ENCODE data around the gene TGM4. TPM values are rescaled to one million over a fixed set of nuclear protein-coding genes. Genes with fewer than 3 reads are reported as not detected.

TGM4 gene
- total RNA-seq, 1 donor from 2014 or later: 0.09 TPM

DNA sequence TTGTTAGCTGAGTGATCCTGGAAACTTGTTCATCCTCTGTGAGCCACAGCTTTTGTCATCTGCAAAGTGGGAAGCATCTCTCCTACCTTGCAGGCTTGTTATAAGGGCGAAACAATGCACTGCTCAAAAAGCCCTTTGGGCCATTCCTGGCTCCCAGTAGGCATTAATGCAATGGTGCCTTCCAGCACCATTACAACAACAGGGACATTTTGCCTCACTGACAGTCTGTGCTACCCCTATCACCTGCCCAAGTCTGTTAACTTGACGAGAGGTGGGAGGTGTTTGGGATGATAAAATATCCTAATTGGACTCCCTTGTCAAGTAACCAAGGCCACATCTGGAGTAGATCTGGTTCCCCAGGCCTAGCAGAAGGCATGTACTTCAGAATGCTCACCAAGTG is 57.4 kb downstream of the TGM4 start:
- H3K4me3 Mint-ChIP-seq: no peak overlapping the region
- no peaks in the 10 kb centered on the region for H3K27me3 Mint-ChIP-seq (ENCODE audit: low read depth)
- TF ChIP-seq, protein P1, sequence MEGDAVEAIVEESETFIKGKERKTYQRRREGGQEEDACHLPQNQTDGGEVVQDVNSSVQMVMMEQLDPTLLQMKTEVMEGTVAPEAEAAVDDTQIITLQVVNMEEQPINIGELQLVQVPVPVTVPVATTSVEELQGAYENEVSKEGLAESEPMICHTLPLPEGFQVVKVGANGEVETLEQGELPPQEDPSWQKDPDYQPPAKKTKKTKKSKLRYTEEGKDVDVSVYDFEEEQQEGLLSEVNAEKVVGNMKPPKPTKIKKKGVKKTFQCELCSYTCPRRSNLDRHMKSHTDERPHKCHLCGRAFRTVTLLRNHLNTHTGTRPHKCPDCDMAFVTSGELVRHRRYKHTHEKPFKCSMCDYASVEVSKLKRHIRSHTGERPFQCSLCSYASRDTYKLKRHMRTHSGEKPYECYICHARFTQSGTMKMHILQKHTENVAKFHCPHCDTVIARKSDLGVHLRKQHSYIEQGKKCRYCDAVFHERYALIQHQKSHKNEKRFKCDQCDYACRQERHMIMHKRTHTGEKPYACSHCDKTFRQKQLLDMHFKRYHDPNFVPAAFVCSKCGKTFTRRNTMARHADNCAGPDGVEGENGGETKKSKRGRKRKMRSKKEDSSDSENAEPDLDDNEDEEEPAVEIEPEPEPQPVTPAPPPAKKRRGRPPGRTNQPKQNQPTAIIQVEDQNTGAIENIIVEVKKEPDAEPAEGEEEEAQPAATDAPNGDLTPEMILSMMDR (IDR thresholded peaks at IDR 0.05; ENCODE audit: unreplicated experiment): no peak
- DNase-seq (ENCODE audit: low spot score in 2 of 2, unreplicated experiment in 2 of 2): no peak
- no peak overlapping the region for H3K27ac Mint-ChIP-seq
- H3K9me3 Mint-ChIP-seq: no peaks in the 10 kb centered on the region
- H3K36me3 Mint-ChIP-seq: peaks cover 29% of the 10 kb centered on the region
- H3K4me1 Mint-ChIP-seq: no peaks in the 10 kb centered on the region

DNA sequence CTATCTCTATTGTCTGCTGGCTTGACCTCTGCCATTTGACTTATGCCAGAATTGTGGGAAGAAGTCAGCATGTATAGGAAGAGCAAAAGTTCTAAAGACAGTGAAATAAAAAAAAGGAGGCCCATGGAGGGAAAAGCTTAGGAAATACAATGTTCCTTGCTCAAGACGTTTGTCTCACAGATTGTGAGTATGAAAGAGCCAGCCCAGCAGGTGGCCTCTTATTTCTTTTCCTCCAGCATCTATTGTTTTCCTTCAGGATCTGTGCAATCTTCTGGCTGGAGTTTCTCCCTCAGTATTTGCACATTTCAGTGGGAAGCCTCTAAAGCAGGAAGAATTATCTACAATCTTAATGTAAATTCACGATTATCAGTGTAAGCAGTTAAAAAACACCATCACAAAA is 57.9 kb downstream of the TGM4 start:
- no peaks in the 10 kb centered on the region for H3K9me3 Mint-ChIP-seq

DNA sequence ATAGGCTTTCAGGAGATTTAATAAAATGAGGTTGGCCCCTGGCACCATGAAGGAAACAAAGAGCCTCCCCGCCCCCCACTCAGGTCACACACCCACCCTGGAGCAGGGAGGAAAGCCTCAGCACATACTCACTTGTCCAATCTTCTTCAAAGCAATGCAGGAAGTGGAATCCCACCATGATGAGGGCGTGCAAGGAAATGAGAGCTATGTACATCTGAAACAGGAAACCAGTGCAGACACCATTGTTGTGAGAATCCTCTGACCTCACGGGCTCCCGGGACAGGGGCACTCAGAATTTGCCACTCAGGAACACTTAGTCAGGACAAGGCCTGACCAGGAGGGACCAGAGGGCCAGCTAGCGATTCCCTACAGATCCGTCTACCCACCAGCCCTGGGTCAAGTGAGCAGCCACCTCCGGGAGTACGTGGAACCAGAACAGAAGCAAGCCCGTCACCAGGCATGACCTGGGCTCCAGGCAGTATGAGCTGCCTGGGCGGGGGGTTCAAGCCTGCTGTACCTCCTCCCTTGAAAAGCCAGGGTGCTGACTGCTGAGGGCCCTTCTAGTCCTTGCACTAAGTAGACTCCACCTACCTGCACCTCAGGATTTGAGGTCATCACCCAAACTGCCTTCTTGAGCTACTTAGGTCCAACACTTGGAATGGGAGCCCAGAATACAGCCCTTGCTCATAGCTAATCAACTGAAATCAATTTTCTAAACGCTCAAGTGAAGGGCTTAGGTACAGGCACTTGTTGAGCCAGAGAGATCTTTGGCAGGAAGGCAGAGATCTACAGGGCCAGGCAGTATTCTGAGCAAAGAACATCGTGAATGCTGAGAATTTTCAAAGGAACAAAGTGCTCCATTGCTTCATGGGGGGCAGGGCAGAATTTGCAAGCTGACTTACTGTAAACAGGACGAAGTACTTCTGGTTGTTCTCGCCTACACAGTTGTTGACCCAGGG is 58.9 kb downstream of the TGM4 start:
- DNase-seq (ENCODE audit: low spot score in 2 of 2, unreplicated experiment in 2 of 2): no peak
- peaks cover 26% of the 10 kb centered on the region for H3K36me3 Mint-ChIP-seq
- no peaks in the 10 kb centered on the region for H3K4me1 Mint-ChIP-seq
- no peaks in the 10 kb centered on the region for H3K27me3 Mint-ChIP-seq (ENCODE audit: low read depth)
- TF ChIP-seq, protein P1 (IDR thresholded peaks at IDR 0.05; ENCODE audit: unreplicated experiment): no peak
- H3K9me3 Mint-ChIP-seq: no peaks in the 10 kb centered on the region
- no peak overlapping the region for H3K27ac Mint-ChIP-seq
- no peak overlapping the region for H3K4me3 Mint-ChIP-seq

More for the DNA sequence above, 57.9 kb downstream of the TGM4 start:
- no peaks in the 10 kb centered on the region for H3K27me3 Mint-ChIP-seq (ENCODE audit: low read depth)
- TF ChIP-seq, protein P1 (IDR thresholded peaks at IDR 0.05; ENCODE audit: unreplicated experiment): no peak
- H3K27ac Mint-ChIP-seq: no peak overlapping the region
- peaks cover 24% of the 10 kb centered on the region for H3K36me3 Mint-ChIP-seq
- no peak overlapping the region for H3K4me3 Mint-ChIP-seq
- DNase-seq (ENCODE audit: low spot score in 2 of 2, unreplicated experiment in 2 of 2): no peak
- no peaks in the 10 kb centered on the region for H3K4me1 Mint-ChIP-seq

DNA sequence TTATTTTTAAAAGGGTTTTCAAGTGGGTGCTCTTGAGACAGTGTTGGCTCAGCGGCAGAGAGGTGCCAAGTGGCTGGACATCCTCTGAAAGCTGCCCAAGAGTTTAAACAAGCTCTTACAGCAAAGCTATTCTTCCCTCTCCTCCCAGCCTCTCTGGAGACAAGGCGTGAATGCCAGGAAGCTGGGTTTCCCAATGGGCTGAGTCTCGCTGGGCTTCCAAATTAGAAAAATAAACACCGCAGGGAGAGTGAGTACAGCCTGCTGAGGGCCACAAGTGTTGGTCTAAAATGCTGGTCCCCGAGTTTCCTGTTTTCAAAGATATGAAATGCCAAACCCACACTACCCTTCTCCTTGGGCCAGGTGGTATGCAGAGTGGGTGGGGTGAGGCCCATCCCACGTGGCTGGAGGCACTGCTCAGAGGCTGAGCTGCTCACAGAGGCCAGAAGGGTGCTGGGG is 65.2 kb downstream of the TGM4 start:
- Mint-ChIP-seq H3K27me3 (ENCODE audit: low read depth) (no peaks in the 10 kb centered on the region), H3K4me3 (no peak overlapping the region), H3K36me3 (peaks cover 24% of the 10 kb centered on the region), H3K4me1 (no peaks in the 10 kb centered on the region), H3K27ac (no peak overlapping the region), H3K9me3 (no peaks in the 10 kb centered on the region)
- DNase-seq (ENCODE audit: low spot score in 2 of 2, unreplicated experiment in 2 of 2): no peak
- TF ChIP-seq, protein P1 (IDR thresholded peaks at IDR 0.05; ENCODE audit: unreplicated experiment): no peak

DNA sequence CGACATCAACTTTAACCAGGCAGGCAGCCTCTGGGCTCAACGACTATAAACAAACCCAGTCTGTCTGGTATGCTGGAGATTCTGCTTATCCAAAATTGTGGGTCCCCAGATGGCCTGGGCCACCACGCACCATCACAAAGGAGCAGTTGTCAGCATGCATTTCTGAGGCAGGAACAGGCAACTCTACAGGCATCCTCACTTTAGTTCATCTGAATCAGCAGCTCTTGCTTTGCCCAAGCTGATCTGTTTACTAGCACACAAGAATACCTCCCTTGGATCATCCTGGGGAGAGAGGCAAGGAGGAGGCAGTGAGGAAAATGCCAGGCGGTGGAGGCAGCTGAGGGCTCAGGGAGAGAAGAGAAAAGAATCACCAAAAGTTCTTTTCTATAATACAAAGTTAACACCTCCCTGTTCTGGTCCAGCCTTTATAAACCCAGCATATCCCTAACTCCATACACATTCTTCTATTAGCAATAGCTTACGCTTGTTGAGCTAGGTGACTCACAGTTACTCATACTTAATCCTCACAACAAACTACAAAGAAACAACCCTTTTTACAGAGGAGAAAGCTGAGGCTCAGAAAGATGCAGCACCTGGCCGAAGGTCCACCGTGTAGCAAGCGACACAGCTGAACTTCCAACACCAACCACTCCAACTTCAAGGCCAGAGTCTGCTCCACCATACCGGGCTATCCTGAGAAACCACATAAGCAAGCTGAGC is 68.0 kb downstream of the TGM4 start:
- Mint-ChIP-seq H3K36me3 (peaks cover 13% of the 10 kb centered on the region), H3K9me3 (no peaks in the 10 kb centered on the region), H3K4me3 (no peak overlapping the region), H3K27ac (no peak overlapping the region), H3K4me1 (no peaks in the 10 kb centered on the region), H3K27me3 (ENCODE audit: low read depth) (no peaks in the 10 kb centered on the region)
- TF ChIP-seq, protein P1 (IDR thresholded peaks at IDR 0.05; ENCODE audit: unreplicated experiment): no peak
- DNase-seq (ENCODE audit: low spot score in 2 of 2, unreplicated experiment in 2 of 2): no peak
